ENCODE data around the gene AUTS2.

Gene AUTS2

GRCh38 chr7:69885431-69885830 is 287.2 kb downstream of the AUTS2 start:
- DNase-seq (ENCODE audit: low spot score): no peak
- no peaks in the 10 kb centered on the region for H3K36me3 ChIP-seq (ENCODE audit: low read depth)
- ATAC-seq (ENCODE audit: low read depth): no peak
- no peaks in the 10 kb centered on the region for H3K4me1 ChIP-seq (ENCODE audit: insufficient read depth, poor library complexity, severe bottlenecking)
- TF ChIP-seq CTCF (IDR thresholded peaks at IDR 0.05; ENCODE audit: poor library complexity, severe bottlenecking): no peak
- no peak overlapping the region for H3K4me3 ChIP-seq (ENCODE audit: severe bottlenecking)
- no peak overlapping the region for H3K27ac ChIP-seq (ENCODE audit: poor library complexity, severe bottlenecking)
- H3K27me3 ChIP-seq (ENCODE audit: insufficient read depth, poor library complexity, severe bottlenecking): no peaks in the 10 kb centered on the region
- no peaks in the 10 kb centered on the region for H3K9me3 ChIP-seq (ENCODE audit: severe bottlenecking)

- TF ChIP-seq CTCF (IDR thresholded peaks at IDR 0.05; ENCODE audit: poor library complexity, severe bottlenecking): no peak
- no peaks in the 10 kb centered on the region for H3K36me3 ChIP-seq (ENCODE audit: low read depth)
- H3K9me3 ChIP-seq (ENCODE audit: severe bottlenecking): no peaks in the 10 kb centered on the region
- H3K27ac ChIP-seq (ENCODE audit: poor library complexity, severe bottlenecking): no peak overlapping the region
- DNase-seq (ENCODE audit: low spot score) (no peak), ATAC-seq (ENCODE audit: low read depth) (no peak)
- no peaks in the 10 kb centered on the region for H3K4me1 ChIP-seq (ENCODE audit: insufficient read depth, poor library complexity, severe bottlenecking)
- H3K27me3 ChIP-seq (ENCODE audit: insufficient read depth, poor library complexity, severe bottlenecking): no peaks in the 10 kb centered on the region
- no peak overlapping the region for H3K4me3 ChIP-seq (ENCODE audit: severe bottlenecking)
Observed at GRCh38 chr7:69889338-69889975, 291.2 kb downstream of the AUTS2 start.

GRCh38 chr7:69889976-69890351 is 291.7 kb downstream of the AUTS2 start:
- H3K27ac ChIP-seq (ENCODE audit: poor library complexity, severe bottlenecking): no peak overlapping the region
- H3K4me1 ChIP-seq (ENCODE audit: insufficient read depth, poor library complexity, severe bottlenecking): no peaks in the 10 kb centered on the region
- ATAC-seq (ENCODE audit: low read depth) (no peak), DNase-seq (ENCODE audit: low spot score) (no peak)
- no peaks in the 10 kb centered on the region for H3K36me3 ChIP-seq (ENCODE audit: low read depth)
- no peak for TF ChIP-seq CTCF (IDR thresholded peaks at IDR 0.05; ENCODE audit: poor library complexity, severe bottlenecking)
- H3K27me3 ChIP-seq (ENCODE audit: insufficient read depth, poor library complexity, severe bottlenecking): no peaks in the 10 kb centered on the region
- H3K9me3 ChIP-seq (ENCODE audit: severe bottlenecking): no peaks in the 10 kb centered on the region
- H3K4me3 ChIP-seq (ENCODE audit: severe bottlenecking): no peak overlapping the region

GRCh38 chr7:69892790-69893189 is 294.5 kb downstream of the AUTS2 start:
- no peak for TF ChIP-seq CTCF (IDR thresholded peaks at IDR 0.05; ENCODE audit: poor library complexity, severe bottlenecking)
- H3K27me3 ChIP-seq (ENCODE audit: insufficient read depth, poor library complexity, severe bottlenecking): no peaks in the 10 kb centered on the region
- no peak for DNase-seq (ENCODE audit: low spot score)
- no peaks in the 10 kb centered on the region for H3K9me3 ChIP-seq (ENCODE audit: severe bottlenecking)
- no peaks in the 10 kb centered on the region for H3K36me3 ChIP-seq (ENCODE audit: low read depth)
- ATAC-seq (ENCODE audit: low read depth): no peak
- H3K4me1 ChIP-seq (ENCODE audit: insufficient read depth, poor library complexity, severe bottlenecking): no peaks in the 10 kb centered on the region
- no peak overlapping the region for H3K27ac ChIP-seq (ENCODE audit: poor library complexity, severe bottlenecking)
- H3K4me3 ChIP-seq (ENCODE audit: severe bottlenecking): no peak overlapping the region

- no peaks in the 10 kb centered on the region for H3K36me3 ChIP-seq (ENCODE audit: low read depth)
- DNase-seq (ENCODE audit: low spot score) (no peak), ATAC-seq (ENCODE audit: low read depth) (no peak)
- TF ChIP-seq CTCF (IDR thresholded peaks at IDR 0.05; ENCODE audit: poor library complexity, severe bottlenecking): peak; percentile 24
- H3K27me3 ChIP-seq (ENCODE audit: insufficient read depth, poor library complexity, severe bottlenecking): no peaks in the 10 kb centered on the region
- H3K9me3 ChIP-seq (ENCODE audit: severe bottlenecking): no peaks in the 10 kb centered on the region
- H3K27ac ChIP-seq (ENCODE audit: poor library complexity, severe bottlenecking): no peak overlapping the region
- H3K4me3 ChIP-seq (ENCODE audit: severe bottlenecking): no peak overlapping the region
- no peaks in the 10 kb centered on the region for H3K4me1 ChIP-seq (ENCODE audit: insufficient read depth, poor library complexity, severe bottlenecking)
Observed at GRCh38 chr7:69893906-69894305, 295.6 kb downstream of the AUTS2 start.
